ENCODE measurements around the gene CHSY1.

CHSY1 gene

DNA sequence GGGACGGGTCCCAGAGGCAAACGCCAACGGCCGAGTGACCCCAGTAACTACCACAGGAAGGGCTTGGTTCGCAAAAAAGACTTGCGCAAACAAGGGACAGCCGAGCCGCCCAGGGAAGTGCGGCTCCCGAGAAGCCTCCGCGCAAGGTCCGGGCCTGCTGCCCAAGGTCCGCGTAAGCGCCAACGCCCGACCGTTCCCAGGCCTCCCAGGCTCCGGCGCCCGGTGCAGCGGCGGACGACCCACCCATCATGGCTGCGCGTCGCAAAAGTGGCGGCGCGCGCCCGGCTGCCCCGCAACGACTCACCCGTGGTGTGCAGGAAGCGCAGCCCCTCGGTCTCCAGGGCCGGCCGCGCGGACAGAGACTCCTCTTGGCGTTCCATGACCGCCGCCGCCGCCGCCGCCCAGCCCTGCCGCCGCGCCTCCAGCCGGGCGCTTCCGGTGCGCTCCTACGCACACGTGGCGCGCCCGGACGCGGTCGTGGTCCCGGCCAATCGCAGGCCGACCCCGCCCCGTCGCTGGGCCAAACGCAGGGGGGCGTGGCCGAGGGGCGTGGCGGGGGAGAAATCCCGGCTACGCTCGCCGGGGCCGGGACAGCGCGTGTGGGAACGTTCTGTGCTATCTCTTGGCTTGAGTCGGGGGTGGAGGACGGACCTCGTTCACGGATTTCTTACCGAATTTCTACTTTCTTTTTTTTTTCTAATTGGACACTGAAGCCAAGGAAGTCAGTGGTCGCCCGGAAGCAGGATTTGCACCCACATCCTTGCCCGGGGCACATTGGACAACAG lies 25.4 kb upstream of the CHSY1 start, which contains the start of gene SELENOS:
TSS of gene SELENOS (minus strand) at position 448 of the 785 bp plus-strand sequence. CDS start at position 380, 68 bp downstream.
- DNase-seq (ENCODE audit: low read depth), result peak; percentile 57
- in situ Hi-C loops (cut with HindIII; ENCODE audit: low sequenced_read_pairs), result no loop called here
- H3K4me3 ChIP-seq (ENCODE audit: low read depth, low read length), result peak within 1 kb of the TSS; percentile 97
- TF ChIP-seq, protein P1, sequence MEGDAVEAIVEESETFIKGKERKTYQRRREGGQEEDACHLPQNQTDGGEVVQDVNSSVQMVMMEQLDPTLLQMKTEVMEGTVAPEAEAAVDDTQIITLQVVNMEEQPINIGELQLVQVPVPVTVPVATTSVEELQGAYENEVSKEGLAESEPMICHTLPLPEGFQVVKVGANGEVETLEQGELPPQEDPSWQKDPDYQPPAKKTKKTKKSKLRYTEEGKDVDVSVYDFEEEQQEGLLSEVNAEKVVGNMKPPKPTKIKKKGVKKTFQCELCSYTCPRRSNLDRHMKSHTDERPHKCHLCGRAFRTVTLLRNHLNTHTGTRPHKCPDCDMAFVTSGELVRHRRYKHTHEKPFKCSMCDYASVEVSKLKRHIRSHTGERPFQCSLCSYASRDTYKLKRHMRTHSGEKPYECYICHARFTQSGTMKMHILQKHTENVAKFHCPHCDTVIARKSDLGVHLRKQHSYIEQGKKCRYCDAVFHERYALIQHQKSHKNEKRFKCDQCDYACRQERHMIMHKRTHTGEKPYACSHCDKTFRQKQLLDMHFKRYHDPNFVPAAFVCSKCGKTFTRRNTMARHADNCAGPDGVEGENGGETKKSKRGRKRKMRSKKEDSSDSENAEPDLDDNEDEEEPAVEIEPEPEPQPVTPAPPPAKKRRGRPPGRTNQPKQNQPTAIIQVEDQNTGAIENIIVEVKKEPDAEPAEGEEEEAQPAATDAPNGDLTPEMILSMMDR (IDR thresholded peaks at IDR 0.05; ENCODE audit: low read depth, low read length, missing control alignments), result no peak

DNA sequence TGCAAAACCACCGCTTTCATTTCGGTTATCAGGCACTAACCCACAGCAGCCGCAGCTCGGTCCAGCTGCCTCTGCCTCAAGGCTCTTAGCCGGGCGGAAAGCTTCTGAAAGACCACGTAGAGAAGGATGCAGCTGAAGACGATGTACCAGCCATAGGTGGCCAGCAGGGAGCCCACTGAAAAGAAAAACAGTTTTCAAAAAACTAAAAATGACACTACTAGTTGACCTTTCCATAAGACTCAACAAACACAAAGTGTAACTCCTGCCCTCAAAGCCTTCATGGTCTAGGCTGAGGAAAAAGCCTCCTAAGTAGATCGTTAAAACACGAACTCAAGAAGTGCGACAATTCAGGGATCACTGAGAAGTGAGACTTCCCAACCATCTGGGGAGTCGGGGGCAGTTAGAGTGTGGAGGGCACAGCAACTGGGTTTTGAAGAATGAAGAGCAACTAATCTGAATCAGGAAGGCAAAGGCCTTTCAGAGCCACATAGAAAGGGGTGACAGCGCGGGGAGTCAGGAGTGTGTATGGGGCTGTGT lies 24.7 kb upstream of the CHSY1 start:
- in situ Hi-C loops (cut with HindIII; ENCODE audit: low sequenced_read_pairs), result no loop called here
- peak overlapping the region; percentile 97 for H3K4me3 ChIP-seq (ENCODE audit: low read depth, low read length)
- TF ChIP-seq, protein P1 (IDR thresholded peaks at IDR 0.05; ENCODE audit: low read depth, low read length, missing control alignments), result peak; percentile 52
- no peak for DNase-seq (ENCODE audit: low read depth)

DNA sequence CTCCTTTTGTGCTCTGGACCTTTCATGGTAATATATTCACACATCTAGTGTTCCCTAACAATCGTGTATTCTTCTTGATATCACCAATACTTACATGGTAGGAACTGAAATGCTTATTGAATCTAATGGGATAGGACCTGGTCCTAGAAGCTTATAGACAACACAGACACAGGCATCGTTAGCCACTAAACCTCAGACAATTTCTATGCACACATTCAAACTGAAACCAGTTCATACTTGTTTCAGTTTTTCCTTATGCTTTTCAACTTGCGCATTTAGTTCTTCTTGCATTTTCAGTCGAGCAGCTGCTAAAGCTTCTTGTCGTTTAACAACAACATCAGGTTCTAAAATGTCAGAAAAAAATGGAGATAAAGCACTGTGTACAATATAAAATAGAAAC lies 23.2 kb upstream of the CHSY1 start:
- H3K4me3 ChIP-seq (ENCODE audit: low read depth, low read length), result no peak overlapping the region
- TF ChIP-seq, protein P1 (IDR thresholded peaks at IDR 0.05; ENCODE audit: low read depth, low read length, missing control alignments), result no peak
- in situ Hi-C loops (cut with HindIII; ENCODE audit: low sequenced_read_pairs), result no loop called here

DNA sequence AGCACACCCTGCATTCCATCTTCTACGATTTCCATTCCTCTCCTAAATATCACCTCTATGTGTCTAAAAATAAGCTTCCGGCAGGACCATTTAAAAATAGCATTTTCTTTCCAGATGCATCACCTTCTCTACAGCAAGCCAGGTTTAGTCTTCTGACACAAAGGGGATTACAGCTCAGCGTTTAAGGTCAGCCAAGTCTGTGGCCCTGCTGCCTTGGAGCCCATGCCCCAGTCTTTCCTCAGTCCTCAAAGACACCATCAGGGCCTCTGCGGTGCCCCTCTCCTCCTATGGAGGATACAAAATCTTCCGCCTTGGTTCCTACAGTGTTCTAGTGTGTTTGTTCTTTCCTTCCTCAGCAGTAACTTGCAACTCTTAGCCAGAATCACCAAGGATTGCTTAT lies 21.7 kb upstream of the CHSY1 start:
- in situ Hi-C loops (cut with HindIII; ENCODE audit: low sequenced_read_pairs), result no loop called here
- TF ChIP-seq, protein P1 (IDR thresholded peaks at IDR 0.05; ENCODE audit: low read depth, low read length, missing control alignments), result no peak
- H3K4me3 ChIP-seq (ENCODE audit: low read depth, low read length), result no peak overlapping the region
- no peak for DNase-seq (ENCODE audit: low read depth)

More for the DNA sequence above, 23.2 kb upstream of the CHSY1 start:
- DNase-seq (ENCODE audit: low read depth), result no peak

DNA sequence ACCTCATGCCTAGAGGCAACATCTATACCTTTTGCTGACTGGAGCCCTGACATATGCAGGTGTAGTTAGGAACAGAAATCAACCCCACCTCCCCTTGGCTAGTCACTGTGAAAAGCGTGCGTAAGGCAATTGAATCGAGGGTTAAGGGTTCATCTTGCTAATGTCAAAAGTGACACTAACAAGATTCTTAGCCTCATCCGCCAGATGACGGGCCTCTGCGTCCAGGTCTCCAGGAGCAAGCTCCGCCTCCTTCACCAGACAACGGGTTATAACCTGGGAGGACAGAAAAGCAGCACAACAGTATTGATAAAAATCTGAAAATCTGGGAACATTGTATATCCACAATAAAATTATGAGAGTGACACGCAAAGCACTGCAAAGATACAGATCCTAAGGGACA lies 20.7 kb upstream of the CHSY1 start:
- no peak overlapping the region for H3K4me3 ChIP-seq (ENCODE audit: low read depth, low read length)
- TF ChIP-seq, protein P1 (IDR thresholded peaks at IDR 0.05; ENCODE audit: low read depth, low read length, missing control alignments), result no peak
- in situ Hi-C loops (cut with HindIII; ENCODE audit: low sequenced_read_pairs), result no loop called here
- DNase-seq (ENCODE audit: low read depth), result no peak

DNA sequence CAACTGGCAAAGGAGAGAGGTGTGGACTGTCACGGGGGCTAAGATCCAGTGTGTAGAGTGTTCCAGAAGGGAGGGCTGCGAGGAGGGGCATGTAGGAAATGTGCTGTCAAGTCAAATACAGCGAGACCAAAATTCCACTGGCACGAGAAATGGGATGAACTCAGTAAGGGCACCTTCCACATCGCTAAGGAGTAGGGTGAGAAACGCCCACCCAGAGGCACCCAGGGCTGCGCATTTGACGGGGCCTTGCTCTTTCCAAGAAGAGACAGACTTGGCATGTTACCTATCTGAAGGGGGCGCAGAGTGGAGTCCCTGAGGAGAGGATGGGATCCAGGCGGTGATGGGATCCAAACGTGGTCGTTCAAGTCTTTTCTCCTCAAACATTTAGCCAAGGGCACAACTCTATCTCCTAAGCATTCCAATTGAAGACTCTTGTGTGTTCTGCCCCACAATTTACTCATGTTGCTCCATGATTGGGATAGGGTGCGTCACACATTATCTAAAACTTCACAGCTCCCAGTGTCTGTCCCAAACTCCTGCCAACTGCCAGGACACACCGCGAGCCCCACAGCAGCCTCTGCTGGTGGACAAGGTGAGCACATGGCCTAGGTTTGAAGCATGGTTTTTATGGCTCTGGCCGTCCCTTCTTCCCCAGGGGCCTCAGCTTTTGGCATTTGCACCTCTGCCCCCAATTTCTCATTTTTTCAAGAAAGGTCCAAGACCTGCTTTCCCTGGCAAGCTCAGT lies 17.8 kb upstream of the CHSY1 start:
- H3K4me3 ChIP-seq (ENCODE audit: low read depth, low read length), result no peak overlapping the region
- TF ChIP-seq, protein P1 (IDR thresholded peaks at IDR 0.05; ENCODE audit: low read depth, low read length, missing control alignments), result peak; percentile 45
- in situ Hi-C loops (cut with HindIII; ENCODE audit: low sequenced_read_pairs), result no loop called here
- no peak for DNase-seq (ENCODE audit: low read depth)

All from astrocyte of the cerebellum (primary cell).